ENCODE results near the gene SLC2A8.

Gene SLC2A8

DNA sequence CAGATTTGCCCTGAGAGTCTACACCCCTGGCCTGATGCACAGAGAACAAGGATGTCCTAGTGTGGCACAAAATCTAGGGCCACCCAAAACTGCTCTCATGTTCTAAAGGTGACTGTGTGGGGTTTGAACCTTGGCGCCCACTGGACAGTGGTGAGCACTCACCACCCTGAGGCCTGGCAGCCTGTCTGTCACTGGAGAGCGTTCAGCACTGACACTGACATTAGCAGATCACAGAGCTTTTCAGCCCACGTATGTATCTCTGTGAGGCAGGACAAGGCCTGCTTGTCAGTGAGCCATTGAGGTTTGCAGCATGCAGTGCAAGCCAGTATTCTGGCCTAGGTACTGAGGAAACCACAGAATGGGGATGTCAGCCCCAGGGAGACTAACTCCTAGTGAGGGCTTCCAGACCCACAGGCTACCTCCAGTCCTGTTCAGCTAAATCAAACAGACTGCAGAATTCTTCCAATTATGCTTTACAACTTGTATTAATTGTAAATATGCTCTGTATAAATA lies 38.9 kb upstream of the SLC2A8 start:
- TF ChIP-seq, protein P1, sequence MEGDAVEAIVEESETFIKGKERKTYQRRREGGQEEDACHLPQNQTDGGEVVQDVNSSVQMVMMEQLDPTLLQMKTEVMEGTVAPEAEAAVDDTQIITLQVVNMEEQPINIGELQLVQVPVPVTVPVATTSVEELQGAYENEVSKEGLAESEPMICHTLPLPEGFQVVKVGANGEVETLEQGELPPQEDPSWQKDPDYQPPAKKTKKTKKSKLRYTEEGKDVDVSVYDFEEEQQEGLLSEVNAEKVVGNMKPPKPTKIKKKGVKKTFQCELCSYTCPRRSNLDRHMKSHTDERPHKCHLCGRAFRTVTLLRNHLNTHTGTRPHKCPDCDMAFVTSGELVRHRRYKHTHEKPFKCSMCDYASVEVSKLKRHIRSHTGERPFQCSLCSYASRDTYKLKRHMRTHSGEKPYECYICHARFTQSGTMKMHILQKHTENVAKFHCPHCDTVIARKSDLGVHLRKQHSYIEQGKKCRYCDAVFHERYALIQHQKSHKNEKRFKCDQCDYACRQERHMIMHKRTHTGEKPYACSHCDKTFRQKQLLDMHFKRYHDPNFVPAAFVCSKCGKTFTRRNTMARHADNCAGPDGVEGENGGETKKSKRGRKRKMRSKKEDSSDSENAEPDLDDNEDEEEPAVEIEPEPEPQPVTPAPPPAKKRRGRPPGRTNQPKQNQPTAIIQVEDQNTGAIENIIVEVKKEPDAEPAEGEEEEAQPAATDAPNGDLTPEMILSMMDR (IDR thresholded peaks at IDR 0.05), result no peak

DNA sequence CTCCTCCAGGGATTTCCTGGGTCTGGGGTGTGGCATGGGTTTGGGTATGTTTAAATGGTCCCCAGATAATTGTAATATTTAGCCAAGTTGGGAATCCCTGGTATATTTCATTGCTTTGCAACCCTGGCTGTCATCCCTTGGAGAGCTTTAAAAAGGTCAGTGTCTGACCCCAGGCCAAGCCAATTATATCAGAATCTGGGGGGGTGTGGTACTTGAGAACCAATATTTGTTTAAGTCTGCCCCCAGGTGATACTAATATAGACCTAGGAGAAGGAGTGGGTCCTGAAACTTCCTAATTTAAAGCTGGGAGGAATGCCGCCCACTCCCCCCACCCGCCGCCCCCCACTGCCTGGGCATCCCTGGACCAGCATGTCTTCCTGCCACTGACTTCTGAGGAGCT lies 38.2 kb upstream of the SLC2A8 start:
- TF ChIP-seq, protein P1 (IDR thresholded peaks at IDR 0.05), result no peak

DNA sequence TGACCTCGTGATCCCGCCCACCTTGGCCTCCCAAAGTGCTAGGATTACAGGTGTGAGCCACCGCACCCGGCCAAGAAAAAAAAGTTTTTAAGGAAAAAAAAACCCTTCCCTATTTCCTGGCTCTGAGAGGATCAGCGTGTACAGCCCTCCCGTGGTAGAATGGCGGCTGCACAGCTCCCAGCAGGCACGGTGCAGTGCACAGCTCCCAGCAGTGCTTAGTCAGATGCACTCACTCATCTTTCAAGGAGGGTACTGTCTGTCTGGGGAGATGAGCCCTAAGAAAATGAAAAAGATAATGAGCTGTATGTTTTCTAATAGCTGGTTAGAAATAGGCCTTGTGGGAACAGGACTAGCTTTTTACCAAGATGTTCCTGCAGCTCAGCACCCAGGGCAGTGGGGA lies 36.7 kb upstream of the SLC2A8 start:
- TF ChIP-seq, protein P1 (IDR thresholded peaks at IDR 0.05), result no peak

DNA sequence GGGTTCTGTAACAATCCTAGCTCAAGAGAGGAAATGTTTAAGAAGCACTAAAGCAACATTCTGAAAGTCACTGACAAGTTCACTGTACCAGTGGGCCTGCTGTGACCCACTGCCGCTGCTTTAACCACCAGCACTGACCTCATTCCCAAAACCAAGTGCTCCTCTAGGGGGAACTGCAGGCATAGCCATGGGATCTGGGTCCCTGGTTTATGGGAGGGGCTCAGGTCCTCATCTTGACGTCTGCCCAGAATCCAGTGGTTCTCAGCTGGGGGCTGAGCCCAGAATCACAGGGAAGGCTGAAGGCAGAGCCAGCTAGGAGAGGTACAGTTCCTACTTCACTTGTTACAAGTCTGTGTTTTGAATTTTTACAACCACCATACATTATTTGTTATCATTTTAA lies 36.1 kb upstream of the SLC2A8 start:
- TF ChIP-seq, protein P1 (IDR thresholded peaks at IDR 0.05), result no peak

DNA sequence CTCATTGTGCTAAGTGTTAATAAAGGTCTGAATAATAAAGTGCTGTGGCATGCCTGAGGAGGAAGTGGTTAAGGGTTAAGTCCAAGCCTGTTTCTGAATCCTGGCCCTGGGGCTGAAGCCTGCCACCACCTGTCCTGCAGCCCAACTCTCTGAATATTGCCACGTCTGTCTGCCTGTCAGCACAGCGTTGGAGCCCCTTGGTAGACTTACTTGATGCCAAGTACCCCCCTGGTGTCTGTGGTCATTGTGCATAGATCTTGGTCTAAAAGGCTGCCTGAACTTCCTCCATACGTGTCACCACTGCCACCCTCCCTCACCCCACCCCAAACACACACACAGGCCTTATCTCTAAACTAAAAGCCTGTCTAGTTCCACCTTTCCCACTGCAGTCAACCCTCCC lies 35.4 kb upstream of the SLC2A8 start:
- TF ChIP-seq, protein P1 (IDR thresholded peaks at IDR 0.05), result no peak

DNA sequence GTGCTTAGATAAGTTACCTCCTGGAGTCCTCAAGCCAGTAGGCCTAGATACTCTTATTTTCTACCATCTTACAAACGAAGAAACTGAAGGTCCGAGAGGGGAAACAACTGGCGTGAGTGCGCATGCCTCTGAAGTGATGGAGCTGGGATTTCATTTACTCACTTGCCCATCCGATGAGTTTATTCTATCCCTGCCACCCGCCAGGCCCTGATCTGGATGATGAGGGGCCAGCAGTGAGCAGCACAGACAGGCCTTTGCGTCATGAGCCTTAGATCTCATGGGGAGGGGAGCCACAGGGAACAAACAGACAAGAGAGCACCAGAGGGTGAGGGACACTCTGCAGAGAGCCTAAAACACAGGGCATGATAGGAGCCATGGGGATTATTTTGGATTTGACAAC lies 34.1 kb upstream of the SLC2A8 start:
- TF ChIP-seq, protein P1 (IDR thresholded peaks at IDR 0.05), result no peak

DNA sequence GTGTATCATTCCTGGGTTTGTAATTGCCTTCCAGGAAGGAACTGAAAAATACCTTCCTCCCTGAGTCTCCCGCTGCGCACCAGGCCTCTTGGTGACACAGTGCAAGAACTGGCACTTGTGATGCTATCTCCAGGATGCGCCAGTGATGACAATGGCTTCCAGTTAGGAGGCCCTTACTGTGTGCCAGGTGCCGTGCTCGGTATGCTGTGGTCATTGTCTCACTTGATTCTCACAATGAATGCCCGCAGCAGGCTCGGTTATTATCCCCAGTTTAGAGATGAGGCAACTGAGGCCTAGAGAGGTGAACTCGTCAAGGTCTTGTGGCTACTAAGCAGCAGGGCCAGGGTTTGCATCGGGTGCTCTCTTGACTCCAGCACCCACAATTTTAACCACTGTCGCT lies 31.5 kb upstream of the SLC2A8 start:
- TF ChIP-seq, protein P1 (IDR thresholded peaks at IDR 0.05), result no peak

DNA sequence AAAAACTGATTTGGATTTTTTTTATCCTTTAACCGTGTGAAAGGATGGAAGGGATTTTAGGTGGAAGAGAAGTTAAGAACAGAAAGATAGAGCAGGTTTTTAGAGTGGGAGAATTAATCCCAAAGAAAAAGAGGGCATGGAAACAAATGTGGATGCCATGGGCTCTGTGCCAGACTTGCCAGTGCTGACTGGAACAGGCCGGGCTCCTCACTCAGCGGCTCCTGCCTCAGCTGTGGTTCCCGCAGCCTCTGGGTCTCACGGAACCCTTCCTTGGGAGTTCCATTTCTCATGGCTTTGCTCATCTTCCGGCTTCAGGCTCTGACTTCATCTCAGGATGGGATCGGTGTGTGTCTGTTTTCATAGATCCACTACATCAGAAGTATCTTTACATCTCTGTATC lies 30.4 kb upstream of the SLC2A8 start:
- TF ChIP-seq, protein P1 (IDR thresholded peaks at IDR 0.05), result no peak

Measured in LNCAP (cell line).